Measurements from ENCODE around the gene PDE4D. TPM values are rescaled to one million over a fixed set of nuclear protein-coding genes. Genes with fewer than 3 reads are reported as not detected.
A peak's percentile ranks its signal among the peaks of the same experiment; 100 is the strongest.

PDE4D gene
- total RNA-seq, 2 experiments from 2014 or later = 0.50 to 0.51 TPM

- Histone ChIP-seq H3K4me2 (ENCODE audit: low read length) (no peak overlapping the region), H4K20me1 (ENCODE audit: insufficient read depth, low read length) (no peaks in the 10 kb centered on the region), H3K9me3 (ENCODE audit: low read length) (peaks cover 16% of the 10 kb centered on the region), H3K4me1 (ENCODE audit: insufficient read depth, low read length, poor library complexity, severe bottlenecking) (no peaks in the 10 kb centered on the region), H3K4me3 (ENCODE audit: low read depth, low read length, poor library complexity, severe bottlenecking) (no peak overlapping the region), H3K79me2 (ENCODE audit: insufficient read depth, low read depth, low read length) (no peaks in the 10 kb centered on the region), H2AFZ (ENCODE audit: low read length) (no peak overlapping the region), H3K36me3 (ENCODE audit: insufficient read depth, low read length) (no peaks in the 10 kb centered on the region), H3K9me2 (ENCODE audit: insufficient read depth, low read length) (no peaks in the 10 kb centered on the region), H3K27ac (ENCODE audit: low read depth, low read length, poor library complexity, severe bottlenecking) (no peak overlapping the region)
- ChIA-PET POLR2A (no interaction called here), CTCF (ENCODE audit: unreplicated experiment) (no interaction called here)
- intact Hi-C loops (cut with micrococcal nuclease; ENCODE audit: unreplicated experiment) = no loop called here
- TF ChIP-seq EZH2phosphoT487 (IDR thresholded peaks at IDR 0.05; ENCODE audit: borderline replicate concordance, low read depth, low read length) = no peak
- no peak for TF ChIP-seq CTCF (conservative IDR thresholded peaks at IDR 0.05; ENCODE audit: low read length)
- DNase-seq (ENCODE audit: low spot score) = no peak
- no TSS peak for BruUV-seq (replicated peaks)
Measured at GRCh38 chr5:59713498-59713844, 180.1 kb downstream of the PDE4D start.

GRCh38 chr5:59712836-59713497 lies 180.6 kb downstream of the PDE4D start:
- Histone ChIP-seq H3K9me2 (ENCODE audit: insufficient read depth, low read length) (no peaks in the 10 kb centered on the region), H3K4me2 (ENCODE audit: low read length) (no peak overlapping the region), H3K4me1 (ENCODE audit: insufficient read depth, low read length, poor library complexity, severe bottlenecking) (no peaks in the 10 kb centered on the region), H4K20me1 (ENCODE audit: insufficient read depth, low read length) (no peaks in the 10 kb centered on the region), H3K4me3 (ENCODE audit: low read depth, low read length, poor library complexity, severe bottlenecking) (no peak overlapping the region), H3K27ac (ENCODE audit: low read depth, low read length, poor library complexity, severe bottlenecking) (no peak overlapping the region), H3K9me3 (ENCODE audit: low read length) (peaks cover 16% of the 10 kb centered on the region), H3K36me3 (ENCODE audit: insufficient read depth, low read length) (no peaks in the 10 kb centered on the region), H3K79me2 (ENCODE audit: insufficient read depth, low read depth, low read length) (no peaks in the 10 kb centered on the region), H2AFZ (ENCODE audit: low read length) (no peak overlapping the region)
- BruUV-seq (replicated peaks) = no TSS peak
- TF ChIP-seq EZH2phosphoT487 (IDR thresholded peaks at IDR 0.05; ENCODE audit: borderline replicate concordance, low read depth, low read length) (no peak), CTCF (conservative IDR thresholded peaks at IDR 0.05; ENCODE audit: low read length) (no peak)
- POLR2A ChIA-PET = interaction anchor here (0.7 kb wide), 1 partner anchor 516 kb away, joined by 5 read pairs; no protein-coding TSS in a partner anchor
- CTCF ChIA-PET (ENCODE audit: unreplicated experiment) = no interaction called here
- intact Hi-C loops (cut with micrococcal nuclease; ENCODE audit: unreplicated experiment) = no loop called here
- peak; percentile 79 for DNase-seq (ENCODE audit: low spot score)

GRCh38 chr5:59711310-59711709 lies 182.2 kb downstream of the PDE4D start:
- H3K36me3 ChIP-seq (ENCODE audit: insufficient read depth, low read length) = no peaks in the 10 kb centered on the region
- intact Hi-C loops (cut with micrococcal nuclease; ENCODE audit: unreplicated experiment) = no loop called here
- H3K79me2 ChIP-seq (ENCODE audit: insufficient read depth, low read depth, low read length) = no peaks in the 10 kb centered on the region
- no peak for DNase-seq (ENCODE audit: low spot score)
- no peaks in the 10 kb centered on the region for H3K4me1 ChIP-seq (ENCODE audit: insufficient read depth, low read length, poor library complexity, severe bottlenecking)
- no TSS peak for BruUV-seq (replicated peaks)
- no peak overlapping the region for H3K27ac ChIP-seq (ENCODE audit: low read depth, low read length, poor library complexity, severe bottlenecking)
- no peaks in the 10 kb centered on the region for H4K20me1 ChIP-seq (ENCODE audit: insufficient read depth, low read length)
- ChIA-PET CTCF (ENCODE audit: unreplicated experiment) (no interaction called here), POLR2A (interaction anchor here (0.8 kb wide), 1 partner anchor 19 kb away, joined by 3 read pairs; no protein-coding TSS in a partner anchor)
- H2AFZ ChIP-seq (ENCODE audit: low read length) = no peak overlapping the region
- H3K9me3 ChIP-seq (ENCODE audit: low read length) = peaks cover 16% of the 10 kb centered on the region
- TF ChIP-seq EZH2phosphoT487 (IDR thresholded peaks at IDR 0.05; ENCODE audit: borderline replicate concordance, low read depth, low read length) (no peak), CTCF (conservative IDR thresholded peaks at IDR 0.05; ENCODE audit: low read length) (no peak)
- H3K4me3 ChIP-seq (ENCODE audit: low read depth, low read length, poor library complexity, severe bottlenecking) = no peak overlapping the region
- H3K9me2 ChIP-seq (ENCODE audit: insufficient read depth, low read length) = no peaks in the 10 kb centered on the region
- no peak overlapping the region for H3K4me2 ChIP-seq (ENCODE audit: low read length)
